ENCODE results near the gene TMEM184C. TPM values are rescaled to one million over a fixed set of nuclear protein-coding genes. Genes with fewer than 3 reads are reported as not detected.

The TMEM184C gene
- total RNA-seq, 1 donor from 2014 or later, result 39.7 TPM

DNA sequence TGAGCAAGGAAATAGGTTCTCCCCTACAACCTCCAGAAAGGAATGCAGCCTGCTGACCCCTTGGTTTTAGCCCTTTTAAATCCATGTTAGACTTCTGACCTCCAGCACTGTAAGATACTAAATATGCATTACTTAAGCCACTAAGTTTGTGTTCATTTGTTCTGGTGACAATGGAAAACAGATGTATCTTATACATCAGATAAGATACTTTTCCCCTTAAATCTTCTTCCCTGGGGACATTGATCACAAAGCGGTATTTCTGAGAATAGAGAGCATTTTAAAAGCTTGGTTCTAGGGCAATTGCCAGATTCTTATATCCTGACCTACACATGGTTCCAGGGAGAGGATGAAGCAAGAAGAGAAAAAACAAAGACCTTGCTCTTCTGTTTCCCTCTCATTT, 6.5 kb upstream of the TMEM184C start:
- peaks cover 2% of the 10 kb centered on the region for H3K4me1 Mint-ChIP-seq (ENCODE audit: unreplicated experiment)
- TF ChIP-seq, protein P1, sequence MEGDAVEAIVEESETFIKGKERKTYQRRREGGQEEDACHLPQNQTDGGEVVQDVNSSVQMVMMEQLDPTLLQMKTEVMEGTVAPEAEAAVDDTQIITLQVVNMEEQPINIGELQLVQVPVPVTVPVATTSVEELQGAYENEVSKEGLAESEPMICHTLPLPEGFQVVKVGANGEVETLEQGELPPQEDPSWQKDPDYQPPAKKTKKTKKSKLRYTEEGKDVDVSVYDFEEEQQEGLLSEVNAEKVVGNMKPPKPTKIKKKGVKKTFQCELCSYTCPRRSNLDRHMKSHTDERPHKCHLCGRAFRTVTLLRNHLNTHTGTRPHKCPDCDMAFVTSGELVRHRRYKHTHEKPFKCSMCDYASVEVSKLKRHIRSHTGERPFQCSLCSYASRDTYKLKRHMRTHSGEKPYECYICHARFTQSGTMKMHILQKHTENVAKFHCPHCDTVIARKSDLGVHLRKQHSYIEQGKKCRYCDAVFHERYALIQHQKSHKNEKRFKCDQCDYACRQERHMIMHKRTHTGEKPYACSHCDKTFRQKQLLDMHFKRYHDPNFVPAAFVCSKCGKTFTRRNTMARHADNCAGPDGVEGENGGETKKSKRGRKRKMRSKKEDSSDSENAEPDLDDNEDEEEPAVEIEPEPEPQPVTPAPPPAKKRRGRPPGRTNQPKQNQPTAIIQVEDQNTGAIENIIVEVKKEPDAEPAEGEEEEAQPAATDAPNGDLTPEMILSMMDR (IDR thresholded peaks at IDR 0.05), result no peak
- DNase-seq (ENCODE audit: extremely low spot score, unreplicated experiment), result no peak
- H3K9me3 Mint-ChIP-seq (ENCODE audit: unreplicated experiment), result no peaks in the 10 kb centered on the region
- H3K27me3 Mint-ChIP-seq (ENCODE audit: unreplicated experiment), result peaks cover 24% of the 10 kb centered on the region
- no peak overlapping the region for H3K4me3 Mint-ChIP-seq (ENCODE audit: unreplicated experiment)
- no peaks in the 10 kb centered on the region for H3K36me3 Mint-ChIP-seq (ENCODE audit: unreplicated experiment)
- no peak overlapping the region for H3K27ac Mint-ChIP-seq (ENCODE audit: unreplicated experiment)

DNA sequence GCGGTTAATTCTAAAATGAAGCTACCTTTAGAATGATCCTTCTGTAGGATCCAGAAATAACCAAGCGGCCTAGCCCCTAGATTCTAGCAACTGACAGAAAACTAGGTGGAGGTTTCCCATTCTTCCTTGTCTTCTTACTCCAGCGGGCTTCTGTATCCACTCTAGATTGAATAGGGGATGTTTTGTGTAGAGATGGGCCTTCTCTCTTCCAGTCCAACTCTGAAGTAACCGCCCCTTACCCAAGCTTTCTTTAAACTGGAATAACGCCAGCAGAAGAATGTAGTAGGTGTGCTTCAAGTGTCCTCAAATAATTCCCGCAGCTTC, 386 bp upstream of the TMEM184C start:
- H3K27me3 Mint-ChIP-seq (ENCODE audit: unreplicated experiment), result peaks cover 19% of the 10 kb centered on the region
- DNase-seq (ENCODE audit: extremely low spot score, unreplicated experiment), result no peak
- H3K27ac Mint-ChIP-seq (ENCODE audit: unreplicated experiment), result peak overlapping the region; percentile 98
- H3K4me1 Mint-ChIP-seq (ENCODE audit: unreplicated experiment), result peaks cover 42% of the 10 kb centered on the region
- no peaks in the 10 kb centered on the region for H3K9me3 Mint-ChIP-seq (ENCODE audit: unreplicated experiment)
- TF ChIP-seq, protein P1 (IDR thresholded peaks at IDR 0.05), result no peak
- H3K36me3 Mint-ChIP-seq (ENCODE audit: unreplicated experiment), result peaks cover 15% of the 10 kb centered on the region
- H3K4me3 Mint-ChIP-seq (ENCODE audit: unreplicated experiment), result peak overlapping the region; percentile 100

DNA sequence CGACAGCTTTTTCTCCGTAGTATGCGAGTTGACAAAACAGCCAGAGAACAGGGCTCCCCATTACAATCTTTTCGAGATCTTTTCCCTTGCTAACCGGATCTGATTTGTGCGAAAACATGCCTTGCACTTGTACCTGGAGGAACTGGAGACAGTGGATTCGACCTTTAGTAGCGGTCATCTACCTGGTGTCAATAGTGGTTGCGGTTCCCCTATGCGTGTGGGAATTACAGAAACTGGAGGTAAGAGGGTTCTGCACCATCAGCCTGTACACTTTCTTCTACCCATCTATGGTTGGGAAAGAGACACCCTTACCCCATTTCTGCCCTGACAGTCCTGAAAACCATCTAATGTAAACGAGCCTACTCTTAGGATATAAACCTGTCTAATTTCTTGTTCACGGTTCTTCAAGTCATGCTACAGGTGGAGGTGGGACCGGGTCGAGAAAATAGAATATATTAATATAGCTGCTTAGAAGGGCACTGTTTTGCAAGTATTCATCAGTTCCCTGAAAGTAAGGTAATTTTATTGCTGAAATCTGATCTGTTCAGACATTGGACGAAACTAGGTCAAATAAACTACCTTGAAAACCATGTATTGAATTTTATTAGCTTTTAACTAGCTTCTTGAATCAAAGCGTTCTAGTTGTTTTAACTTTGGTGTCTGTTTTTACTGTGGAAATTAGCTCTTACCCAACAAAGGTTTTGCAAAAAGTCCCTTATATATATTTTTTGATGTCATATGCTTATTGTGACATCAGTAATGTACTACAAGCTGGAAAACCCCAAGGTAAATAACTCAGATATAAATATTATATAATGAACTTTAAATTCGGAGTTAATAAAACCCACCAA, 869 bp downstream of the TMEM184C start:
- Mint-ChIP-seq H3K36me3 (ENCODE audit: unreplicated experiment) (peaks cover 21% of the 10 kb centered on the region), H3K27me3 (ENCODE audit: unreplicated experiment) (peaks cover 14% of the 10 kb centered on the region), H3K4me1 (ENCODE audit: unreplicated experiment) (peaks cover 45% of the 10 kb centered on the region), H3K4me3 (ENCODE audit: unreplicated experiment) (peak overlapping the region; percentile 100), H3K27ac (ENCODE audit: unreplicated experiment) (peak overlapping the region; percentile 98), H3K9me3 (ENCODE audit: unreplicated experiment) (no peaks in the 10 kb centered on the region)
- TF ChIP-seq, protein P1 (IDR thresholded peaks at IDR 0.05), result no peak
- no peak for DNase-seq (ENCODE audit: extremely low spot score, unreplicated experiment)

DNA sequence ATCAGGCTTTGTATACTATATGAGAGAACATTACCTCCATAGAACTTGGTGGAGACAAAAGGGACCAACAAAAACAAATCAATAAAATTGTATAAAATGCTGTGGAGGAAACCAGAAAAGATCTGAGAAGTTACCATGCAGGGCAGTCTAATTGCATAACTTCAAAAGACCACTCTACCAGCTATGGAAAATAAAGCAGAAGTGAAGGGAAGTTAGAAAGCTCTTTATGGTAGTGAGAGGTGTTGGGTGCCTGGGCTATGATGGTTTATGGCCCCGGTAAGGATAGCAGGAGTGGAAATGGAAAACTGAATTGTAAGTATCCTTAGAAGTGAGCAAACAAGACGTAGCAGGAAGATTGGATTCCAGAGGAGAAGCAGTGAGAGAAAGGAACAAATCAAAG, 3.1 kb downstream of the TMEM184C start:
- Mint-ChIP-seq H3K27me3 (ENCODE audit: unreplicated experiment) (peaks cover 2% of the 10 kb centered on the region), H3K4me3 (ENCODE audit: unreplicated experiment) (no peak overlapping the region), H3K27ac (ENCODE audit: unreplicated experiment) (no peak overlapping the region), H3K4me1 (ENCODE audit: unreplicated experiment) (peaks cover 45% of the 10 kb centered on the region), H3K36me3 (ENCODE audit: unreplicated experiment) (peaks cover 34% of the 10 kb centered on the region), H3K9me3 (ENCODE audit: unreplicated experiment) (no peaks in the 10 kb centered on the region)
- TF ChIP-seq, protein P1 (IDR thresholded peaks at IDR 0.05), result no peak
- DNase-seq (ENCODE audit: extremely low spot score, unreplicated experiment), result no peak

DNA sequence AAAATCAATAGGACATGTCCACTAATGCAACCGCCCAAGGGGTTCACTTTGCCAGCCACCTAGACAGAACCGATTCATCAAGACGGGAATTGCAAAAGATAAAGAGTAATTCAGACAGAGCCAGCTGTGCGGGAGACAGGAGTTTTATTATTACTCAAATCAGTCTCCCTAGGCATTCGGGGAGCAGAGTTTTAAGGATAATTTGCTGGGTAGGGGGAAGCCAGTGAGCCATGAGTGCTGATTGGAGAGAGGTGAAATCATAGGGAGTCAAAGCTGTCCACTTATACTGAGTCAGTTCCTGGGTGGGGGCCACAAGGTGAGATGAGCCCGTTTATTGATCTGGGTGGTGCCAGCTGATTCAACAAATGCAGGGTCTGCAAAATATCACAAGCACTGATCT, 8.5 kb downstream of the TMEM184C start:
- TF ChIP-seq, protein P1 (IDR thresholded peaks at IDR 0.05), result no peak
- no peak overlapping the region for H3K27ac Mint-ChIP-seq (ENCODE audit: unreplicated experiment)
- no peak overlapping the region for H3K4me3 Mint-ChIP-seq (ENCODE audit: unreplicated experiment)
- H3K27me3 Mint-ChIP-seq (ENCODE audit: unreplicated experiment), result no peaks in the 10 kb centered on the region
- no peaks in the 10 kb centered on the region for H3K9me3 Mint-ChIP-seq (ENCODE audit: unreplicated experiment)
- no peak for DNase-seq (ENCODE audit: extremely low spot score, unreplicated experiment)
- H3K4me1 Mint-ChIP-seq (ENCODE audit: unreplicated experiment), result peaks cover 11% of the 10 kb centered on the region
- peaks cover 56% of the 10 kb centered on the region for H3K36me3 Mint-ChIP-seq (ENCODE audit: unreplicated experiment)
